Upper lobe of left lung (tissue), 6 donors: Measurements from ENCODE around the gene UNKL. TPM values are rescaled to one million over a fixed set of nuclear protein-coding genes. Genes with fewer than 3 reads are reported as not detected.

Source experiments
- ATAC-seq, 2 donors: fragments of 200-7000 bp; cut with Tn5 transposase; one replicate each; pipeline ENCODE4 v1.9.1; 2022; ENCODE audit warnings: mild to moderate bottlenecking in 2 of 2, moderate library complexity in 2 of 2; ENCODE audit not compliant: low FRiP score in 2 of 2
- DNase-seq, 2 donors: peaks; one replicate each; pipeline ENCODE4 v3.0.0-alpha.2; 2019 to 2020
- H3K27ac ChIP-seq, 4 donors: fragments of 200-600 bp; sonication (generic); one replicate each; pipeline ENCODE4 v1.5.1; 2016 to 2019
- H3K27me3 ChIP-seq, 4 donors: fragments of 200-600 bp; sonication (generic); one replicate each; pipeline ENCODE4 v1.5.1; 2017 to 2019
- H3K36me3 ChIP-seq, 4 donors: fragments of 200-600 bp; sonication (generic); one replicate each; pipeline ENCODE4 v1.5.1; 2016 to 2019
- H3K4me1 ChIP-seq, 4 donors: fragments of 200-600 bp; sonication (generic); one replicate each; pipeline ENCODE4 v1.5.1; 2018 to 2019
- H3K4me3 ChIP-seq, 4 donors: fragments of 200-600 bp; sonication (generic); one replicate each; pipeline ENCODE4 v1.5.1; 2017 to 2019; ENCODE audit warnings: mild to moderate bottlenecking in 2 of 4, moderate library complexity in 1 of 4
- H3K9me3 ChIP-seq, 4 donors: fragments of 200-600 bp; sonication (generic); one replicate each; pipeline ENCODE4 v1.5.1; 2018 to 2019
- EP300 ChIP-seq, 4 donors: sonication (generic); formaldehyde crosslinking; IDR thresholded peaks; one replicate each; pipeline ENCODE4 v1.5.1; 2017; ENCODE audit warnings: antibody characterized with exemption in 4 of 4, control low read depth in 2 of 4
- POLR2A ChIP-seq, 4 donors: fragments of 450-650 bp; IDR thresholded peaks; one replicate each; pipeline ENCODE4 v1.5.1; 2016 to 2017; ENCODE audit warnings: antibody characterized with exemption in 4 of 4, mild to moderate bottlenecking in 2 of 4
- POLR2AphosphoS5 ChIP-seq, 2 donors: sonication (generic); formaldehyde crosslinking; IDR thresholded peaks; one replicate each; pipeline ENCODE4 v1.5.1; 2017; ENCODE audit warnings: antibody characterized with exemption in 2 of 2
- WGBS, 2 donors: methylation state at CpG; one replicate each; pipeline ENCODE4 v1.1.5; 2017 to 2018; 5-methylcytosine and 5-hydroxymethylcytosine counted together
- total RNA-seq, 6 donors: library from RNA; depleted of rRNA in 4 of 6; stranded (reverse); fragments of >200 nt in 4 of 6; gene quantifications; one replicate each; pipeline versions ENCODE4 v1.1.0 to v1.2.1, GENCODE V29; 2016 to 2021
- TF ChIP-seq, protein P1 (sequence below), 6 experiments: fragments of 450-650 bp in 4 of 6; fragments of 200-600 bp in 2 of 6; sonication (generic) in 2 of 6; IDR thresholded peaks; one replicate each; pipeline ENCODE4 v1.5.1; 2016 to 2019; ENCODE audit warnings: antibody characterized with exemption in 6 of 6
- donor health status: DM: no; HTN: no; CAD: no; lungs with moderate emphysema.
- donor health status: DM: no; HTN: yes; CAD: no; lungs with severe emphysema.

Gene UNKL
- total RNA-seq, 6 donors from 2014 or later = 7.6 to 83.8 (median 28.0) TPM

DNA sequence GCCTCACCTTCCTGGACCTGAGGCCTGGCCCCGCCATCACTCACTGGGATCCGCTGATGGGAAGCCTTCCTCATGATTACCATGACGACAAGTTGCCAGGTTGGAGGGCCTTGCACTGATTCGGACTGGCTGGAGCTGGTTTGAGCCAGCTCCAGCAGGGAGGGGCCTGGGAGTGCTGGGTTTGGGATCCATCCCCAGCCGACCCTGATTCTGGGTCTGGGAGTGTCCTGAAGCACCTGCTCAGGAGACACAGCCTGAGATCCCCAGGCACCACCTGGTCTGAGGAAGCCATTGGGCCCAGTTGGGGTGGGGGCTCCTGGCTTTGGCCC is 86.9 kb downstream of the UNKL start:
- H3K27ac ChIP-seq = no peak overlapping the region
- peaks cover 0 to 6% (median 4%) of the 10 kb centered on the region in 4 donors for H3K9me3 ChIP-seq
- peaks cover 14 to 24% (median 18%) of the 10 kb centered on the region in 4 donors for H3K4me1 ChIP-seq
- DNase-seq = no peak
- peaks cover 0 to 11% (median 5%) of the 10 kb centered on the region in 4 donors for H3K27me3 ChIP-seq
- TF ChIP-seq, protein P1, sequence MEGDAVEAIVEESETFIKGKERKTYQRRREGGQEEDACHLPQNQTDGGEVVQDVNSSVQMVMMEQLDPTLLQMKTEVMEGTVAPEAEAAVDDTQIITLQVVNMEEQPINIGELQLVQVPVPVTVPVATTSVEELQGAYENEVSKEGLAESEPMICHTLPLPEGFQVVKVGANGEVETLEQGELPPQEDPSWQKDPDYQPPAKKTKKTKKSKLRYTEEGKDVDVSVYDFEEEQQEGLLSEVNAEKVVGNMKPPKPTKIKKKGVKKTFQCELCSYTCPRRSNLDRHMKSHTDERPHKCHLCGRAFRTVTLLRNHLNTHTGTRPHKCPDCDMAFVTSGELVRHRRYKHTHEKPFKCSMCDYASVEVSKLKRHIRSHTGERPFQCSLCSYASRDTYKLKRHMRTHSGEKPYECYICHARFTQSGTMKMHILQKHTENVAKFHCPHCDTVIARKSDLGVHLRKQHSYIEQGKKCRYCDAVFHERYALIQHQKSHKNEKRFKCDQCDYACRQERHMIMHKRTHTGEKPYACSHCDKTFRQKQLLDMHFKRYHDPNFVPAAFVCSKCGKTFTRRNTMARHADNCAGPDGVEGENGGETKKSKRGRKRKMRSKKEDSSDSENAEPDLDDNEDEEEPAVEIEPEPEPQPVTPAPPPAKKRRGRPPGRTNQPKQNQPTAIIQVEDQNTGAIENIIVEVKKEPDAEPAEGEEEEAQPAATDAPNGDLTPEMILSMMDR (IDR thresholded peaks at IDR 0.05) = no peak
- TF ChIP-seq POLR2AphosphoS5 (IDR thresholded peaks at IDR 0.05) = no peak
- no peak for TF ChIP-seq POLR2A (IDR thresholded peaks at IDR 0.05)
- no peak for TF ChIP-seq EP300 (IDR thresholded peaks at IDR 0.05)
- WGBS, 2 donors = 72 to 81% methylated on average over 3 to 5 of the region's 5 CpGs
- no peak for ATAC-seq
- peaks cover 3 to 42% (median 36%) of the 10 kb centered on the region in 4 donors for H3K36me3 ChIP-seq
- H3K4me3 ChIP-seq = no peak overlapping the region

DNA sequence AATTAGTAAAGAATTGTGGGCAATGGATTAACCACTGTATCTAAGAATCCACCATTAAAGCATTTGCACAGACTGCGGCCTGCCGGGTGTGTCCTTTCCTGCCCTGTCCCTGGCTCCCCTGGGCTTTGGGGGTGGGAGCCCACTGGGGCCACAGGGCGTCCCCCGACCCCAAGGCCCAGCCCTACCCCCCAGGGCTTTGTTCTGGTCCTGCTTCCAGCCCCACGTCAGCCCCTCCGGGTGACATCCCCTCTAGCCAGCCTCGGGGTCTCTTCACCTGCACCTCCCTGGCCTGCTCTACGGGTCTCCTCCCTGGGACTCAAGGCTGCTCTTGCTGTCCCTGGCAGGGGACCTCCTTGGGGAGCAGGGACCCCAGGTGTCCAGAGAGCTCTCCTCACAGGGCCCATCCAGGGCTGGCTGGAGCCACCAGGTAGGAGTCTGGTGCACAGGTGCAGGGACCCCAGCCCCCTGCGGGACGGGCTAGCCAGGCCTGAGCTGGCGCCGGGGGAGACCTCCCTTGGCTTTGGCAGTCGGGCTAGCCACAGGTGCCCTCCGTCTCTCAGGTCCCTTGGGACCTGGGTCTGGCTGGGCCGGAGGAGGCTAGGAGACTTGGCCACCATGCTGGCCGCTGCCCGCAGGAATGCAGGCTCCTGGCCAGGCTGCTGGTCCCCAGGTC is 87.4 kb downstream of the UNKL start:
- Histone ChIP-seq H3K4me3 (no peak overlapping the region), H3K36me3 (peaks cover 3 to 46% (median 39%) of the 10 kb centered on the region in 4 donors), H3K9me3 (peaks cover 0 to 6% (median 4%) of the 10 kb centered on the region in 4 donors), H3K4me1 (peaks cover 9 to 19% (median 13%) of the 10 kb centered on the region in 4 donors), H3K27me3 (peaks cover 0 to 6% (median 3%) of the 10 kb centered on the region in 4 donors), H3K27ac (no peak overlapping the region)
- WGBS, 2 donors = 79 to 80% methylated on average over 8 to 11 of the region's 17 CpGs
- DNase-seq = peak in 1 of 2 donors; percentile 58
- ATAC-seq = no peak
- TF ChIP-seq POLR2A (IDR thresholded peaks at IDR 0.05) (no peak), EP300 (IDR thresholded peaks at IDR 0.05) (no peak), POLR2AphosphoS5 (IDR thresholded peaks at IDR 0.05) (no peak)
- TF ChIP-seq, protein P1 (IDR thresholded peaks at IDR 0.05) = no peak

DNA sequence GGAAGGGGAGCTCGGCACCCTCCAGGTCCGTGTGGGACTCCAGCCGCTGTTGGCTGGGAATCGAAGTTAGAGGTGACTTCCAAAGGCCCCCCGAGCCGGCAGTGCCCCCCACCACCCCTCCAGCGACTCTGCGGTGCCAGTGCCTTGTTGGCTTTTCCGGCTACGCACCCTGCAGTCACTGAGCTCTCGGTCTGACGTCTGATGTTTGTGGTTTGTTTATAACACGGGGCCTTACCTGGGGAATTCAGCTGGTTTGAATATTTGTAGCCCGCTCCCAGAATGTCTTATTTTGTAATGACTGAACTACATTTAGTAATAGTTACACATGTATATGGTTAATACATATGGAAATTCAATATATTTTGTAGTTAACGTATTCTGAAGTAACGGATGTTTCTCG is 88.1 kb downstream of the UNKL start:
- TF ChIP-seq EP300 (IDR thresholded peaks at IDR 0.05) (no peak), POLR2AphosphoS5 (IDR thresholded peaks at IDR 0.05) (no peak), POLR2A (IDR thresholded peaks at IDR 0.05) (no peak)
- TF ChIP-seq, protein P1 (IDR thresholded peaks at IDR 0.05) = no peak
- Histone ChIP-seq H3K4me1 (peaks cover 2 to 12% (median 6%) of the 10 kb centered on the region in 4 donors), H3K4me3 (no peak overlapping the region), H3K36me3 (peaks cover 7 to 52% (median 41%) of the 10 kb centered on the region in 4 donors), H3K27ac (no peak overlapping the region), H3K9me3 (peaks cover 0 to 6% (median 4%) of the 10 kb centered on the region in 4 donors), H3K27me3 (no peaks in the 10 kb centered on the region)
- DNase-seq (no peak), ATAC-seq (no peak)
- WGBS, 2 donors = 79 to 83% methylated on average over 9 to 16 of the region's 17 CpGs

DNA sequence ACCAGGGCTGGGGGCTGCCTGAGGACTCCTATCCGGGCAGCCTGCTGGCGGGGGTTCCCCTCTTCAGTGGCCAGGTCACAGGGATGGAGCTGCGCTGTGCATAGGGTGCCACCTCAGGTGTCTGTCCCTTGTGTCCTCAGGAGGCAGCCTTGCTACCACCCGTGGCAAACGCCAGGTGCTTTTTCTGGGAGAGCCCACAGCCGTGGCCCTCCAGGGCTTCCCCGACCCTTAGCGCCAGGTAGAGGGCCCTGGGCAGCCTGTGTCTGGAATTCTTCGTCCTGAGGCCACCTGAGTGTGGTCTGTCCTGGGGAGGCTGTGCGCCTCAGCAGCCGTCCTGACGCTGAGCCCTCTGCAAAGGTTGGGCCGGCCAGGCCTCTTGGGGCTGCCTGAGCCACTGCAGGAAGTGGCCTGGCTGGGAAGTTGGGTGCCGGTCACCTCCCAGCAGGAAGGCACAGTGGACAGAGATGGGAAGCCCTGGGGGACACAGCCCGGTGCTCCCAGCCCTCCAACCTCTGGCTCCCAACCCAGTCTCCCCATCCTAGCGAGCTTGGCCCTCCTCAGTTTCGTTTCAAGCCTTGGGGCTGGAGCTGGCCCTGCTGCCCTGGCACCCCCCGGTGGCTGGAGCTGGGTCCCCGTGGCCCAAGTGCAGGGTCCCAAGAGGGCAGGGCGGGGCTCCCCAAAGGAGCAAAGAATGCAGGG is 88.7 kb downstream of the UNKL start:
- Histone ChIP-seq H3K27ac (no peak overlapping the region), H3K36me3 (peaks cover 9 to 58% (median 46%) of the 10 kb centered on the region in 4 donors), H3K4me1 (peaks cover 0 to 6% (median under 1%) of the 10 kb centered on the region in 4 donors), H3K4me3 (no peak overlapping the region), H3K27me3 (no peaks in the 10 kb centered on the region), H3K9me3 (peaks cover 0 to 6% (median 4%) of the 10 kb centered on the region in 4 donors)
- ATAC-seq (peak in 1 of 2 donors; percentile 14), DNase-seq (peak in 1 of 2 donors; percentile 65)
- 73 to 80% methylated on average over 3 to 15 of the region's 20 CpGs for WGBS, 2 donors
- TF ChIP-seq, protein P1 (IDR thresholded peaks at IDR 0.05) = no peak
- TF ChIP-seq POLR2AphosphoS5 (IDR thresholded peaks at IDR 0.05) (no peak), POLR2A (IDR thresholded peaks at IDR 0.05) (no peak), EP300 (IDR thresholded peaks at IDR 0.05) (no peak)
